H1 (cell line): ENCODE results near the gene KRT76. TPM values are rescaled to one million over a fixed set of nuclear protein-coding genes. Genes with fewer than 3 reads are reported as not detected.

Source experiments
- CTCF ChIA-PET: fragments of 300-600 bp; sonication (Branson Sonifier 250); formaldehyde crosslinking; loops from one replicate; lab custom pipeline; 2021; ENCODE audit not compliant: partially characterized antibody; lab: Charles Lee
- POLR2A ChIA-PET: fragments of 300-600 bp; sonication (Branson Sonifier 250); formaldehyde crosslinking; loops from one replicate; lab custom pipeline; 2021; ENCODE audit warnings: inconsistent platforms; ENCODE audit not compliant: partially characterized antibody; lab: Charles Lee
- DNase-seq, 2 experiments: peaks; one replicate each; pipeline versions ENCODE4 v3.0.0 to v3.0.0-alpha.2; 2010 to 2022; ENCODE audit warnings: low spot score in 2 of 2, low read depth in 1 of 2, mixed read lengths in 1 of 2
- FAIRE-seq: peaks from 2 replicates; lab custom pipeline; 2011; peaks lifted over from hg19 to GRCh38; lab: Jason Lieb, UNC
- H2AFZ ChIP-seq: 2 replicates; pipeline ENCODE4 v1.8.1; 2012; ENCODE audit warnings: low read length, inconsistent platforms
- H2AK5ac ChIP-seq: 2 replicates; pipeline ENCODE4 v1.6.1; 2013; ENCODE audit warnings: low read depth, low read length
- H2BK120ac ChIP-seq: replicated peaks from 2 replicates; pipeline ENCODE3; 2013; ENCODE audit warnings: low read depth, low read length, inconsistent platforms
- H2BK12ac ChIP-seq: 2 replicates; pipeline ENCODE4 v1.6.1; 2013; ENCODE audit warnings: low read depth, low read length
- H2BK15ac ChIP-seq: 2 replicates; pipeline ENCODE4 v1.6.1; 2013; ENCODE audit warnings: low read length
- H2BK20ac ChIP-seq: 2 replicates; pipeline ENCODE4 v1.6.1; 2013; ENCODE audit warnings: low read length
- H2BK5ac ChIP-seq: 2 replicates; pipeline ENCODE4 v1.6.1; 2013; ENCODE audit warnings: low read depth, low read length
- H3K14ac ChIP-seq: 2 replicates; pipeline ENCODE4 v1.6.1; 2013; ENCODE audit warnings: inconsistent platforms; ENCODE audit not compliant: insufficient read length
- H3K18ac ChIP-seq: 2 replicates; pipeline ENCODE4 v1.6.1; 2013; ENCODE audit warnings: low read length; ENCODE audit errors: extremely low read depth
- H3K23ac ChIP-seq: 2 replicates; pipeline ENCODE4 v1.6.1; 2013; ENCODE audit warnings: inconsistent platforms; ENCODE audit not compliant: insufficient read length
- H3K23me2 ChIP-seq: 2 replicates; pipeline ENCODE4 v1.6.1; 2013; ENCODE audit warnings: low read depth, low read length
- H3K27ac ChIP-seq: 2 replicates; pipeline ENCODE4 v1.6.1; 2011; ENCODE audit warnings: low read depth, low read length, inconsistent platforms
- H3K27me3 ChIP-seq, 4 experiments: replicated peaks in 1 of 4; 1 replicate in 1 of 4; 2 replicates in 3 of 4; pipeline versions ENCODE4 v1.6.1 to v1.8.1; 2011 to 2013; ENCODE audit warnings: low read length in 3 of 4, mild to moderate bottlenecking in 3 of 4, inconsistent platforms in 2 of 4, mixed read lengths in 2 of 4, moderate library complexity in 1 of 4; ENCODE audit not compliant: control insufficient read depth in 3 of 4, insufficient read depth in 3 of 4; ENCODE audit errors: extremely low read depth in 1 of 4
- H3K36me3 ChIP-seq, 4 experiments: 2 replicates each; pipeline versions ENCODE4 v1.6.1 to v1.8.1; 2011 to 2013; ENCODE audit warnings: mild to moderate bottlenecking in 4 of 4, low read length in 3 of 4, moderate library complexity in 2 of 4, control low read depth in 1 of 4, inconsistent platforms in 1 of 4; ENCODE audit not compliant: insufficient read depth in 4 of 4, control insufficient read depth in 2 of 4
- H3K4ac ChIP-seq: replicated peaks from 2 replicates; pipeline ENCODE3; 2013; ENCODE audit warnings: low read length, low read depth, mixed read lengths, inconsistent platforms; ENCODE audit not compliant: insufficient read length
- H3K4me1 ChIP-seq, 4 experiments: replicated peaks in 1 of 4; 1 replicate in 1 of 4; 2 replicates in 3 of 4; pipeline versions ENCODE4 v1.6.1 to v1.8.1; 2011 to 2013; ENCODE audit warnings: low read length in 3 of 4, inconsistent platforms in 2 of 4, mixed read lengths in 1 of 4; ENCODE audit not compliant: insufficient read depth in 4 of 4, control insufficient read depth in 3 of 4
- H3K4me2 ChIP-seq, 2 experiments: 2 replicates each; pipeline versions ENCODE4 v1.6.1 to v1.8.1; 2011 to 2013; ENCODE audit warnings: low read depth in 2 of 2, low read length in 2 of 2, control low read depth in 1 of 2, inconsistent platforms in 1 of 2, mild to moderate bottlenecking in 1 of 2; ENCODE audit not compliant: insufficient read depth in 1 of 2
- H3K4me3 ChIP-seq, 4 experiments: fragments of 200-600, 300-600 bp in 1 of 4; sonication (generic), shearing (Covaris generic), sonication (Bioruptor Twin) in 1 of 4; 2 replicates each; pipeline versions ENCODE4 v1.5.1 to v1.8.1; 2011 to 2016; ENCODE audit warnings: low read length in 4 of 4, low read depth in 3 of 4, control low read depth in 2 of 4, inconsistent platforms in 2 of 4, mild to moderate bottlenecking in 2 of 4, mixed read lengths in 1 of 4, moderate library complexity in 1 of 4; ENCODE audit not compliant: insufficient read depth in 2 of 4; ENCODE audit errors: extremely low read depth in 1 of 4
- H3K56ac ChIP-seq: replicated peaks from 2 replicates; pipeline ENCODE3; 2013; ENCODE audit warnings: low read depth, mild to moderate bottlenecking, mixed read lengths, low read length, inconsistent platforms; ENCODE audit not compliant: insufficient read length
- H3K79me1 ChIP-seq: 2 replicates; pipeline ENCODE4 v1.6.1; 2013; ENCODE audit warnings: low read depth, low read length, control low read depth
- H3K79me2 ChIP-seq, 2 experiments: 2 replicates each; pipeline versions ENCODE4 v1.6.1 to v1.8.1; 2012 to 2013; ENCODE audit warnings: low read length in 2 of 2, mild to moderate bottlenecking in 2 of 2, inconsistent platforms in 1 of 2; ENCODE audit not compliant: insufficient read depth in 2 of 2, control insufficient read depth in 1 of 2
- H3K9ac ChIP-seq, 4 experiments: replicated peaks in 1 of 4; 1 replicate in 1 of 4; 2 replicates in 3 of 4; pipeline versions ENCODE4 v1.6.1 to v1.8.1; 2011 to 2013; ENCODE audit warnings: low read depth in 3 of 4, low read length in 3 of 4, control low read depth in 2 of 4, mild to moderate bottlenecking in 2 of 4, moderate library complexity in 2 of 4, inconsistent platforms in 1 of 4; ENCODE audit errors: extremely low read depth in 1 of 4
- H3K9me3 ChIP-seq, 2 experiments: 2 replicates each; pipeline versions ENCODE4 v1.6.1 to v1.8.1; 2012 to 2013; ENCODE audit warnings: mild to moderate bottlenecking in 2 of 2, moderate library complexity in 2 of 2, control low read depth in 1 of 2, inconsistent platforms in 1 of 2, low read depth in 1 of 2, low read length in 1 of 2, mixed read lengths in 1 of 2; ENCODE audit not compliant: insufficient read depth in 2 of 2
- H4K20me1 ChIP-seq, 2 experiments: replicated peaks in 1 of 2; 2 replicates each; pipeline versions ENCODE3 to v1.8.1; 2011 to 2013; ENCODE audit warnings: inconsistent platforms in 2 of 2, low read length in 2 of 2, mild to moderate bottlenecking in 1 of 2; ENCODE audit not compliant: insufficient read depth in 2 of 2, control insufficient read depth in 1 of 2
- H4K5ac ChIP-seq: 2 replicates; pipeline ENCODE4 v1.6.1; 2013; ENCODE audit warnings: low read length, low read depth, mixed read lengths, inconsistent platforms; ENCODE audit not compliant: insufficient read length
- H4K8ac ChIP-seq: 2 replicates; pipeline ENCODE4 v1.8.0; 2013; ENCODE audit warnings: mild to moderate bottlenecking, moderate library complexity, low read length, inconsistent platforms; ENCODE audit not compliant: insufficient read depth; ENCODE audit errors: extremely low read depth
- H4K91ac ChIP-seq: replicated peaks from 2 replicates; pipeline ENCODE3; 2013; ENCODE audit warnings: low read length, mixed read lengths, inconsistent platforms; ENCODE audit not compliant: insufficient read length
- CREB1 ChIP-seq: IDR thresholded peaks from 2 replicates; pipeline ENCODE4 v1.6.1; 2012; ENCODE audit warnings: inconsistent platforms
- NRF1 ChIP-seq: IDR thresholded peaks from 2 replicates; pipeline ENCODE4 v1.6.1; 2011; ENCODE audit warnings: mild to moderate bottlenecking, low read depth, low read length, improper control_type of control experiment
- SP1 ChIP-seq: IDR thresholded peaks from 2 replicates; pipeline ENCODE4 v1.6.1; 2011; ENCODE audit warnings: low read depth, low read length
- WGBS, 2 experiments: shearing (Covaris generic) in 1 of 2; methylation state at CpG; one replicate each; pipeline versions ENCODE4 v1.1.6 to v1.1.7; 2013 to 2015; ENCODE audit warnings: low lambda C conversion rate in 2 of 2, mixed read lengths in 2 of 2, inconsistent platforms in 1 of 2, low coverage in 1 of 2, missing lambda C conversion rate in 1 of 2; ENCODE audit not compliant: insufficient replicate concordance in 2 of 2, insufficient coverage in 1 of 2, insufficient read length in 1 of 2; ENCODE audit errors: extremely low coverage in 1 of 2, missing lambda C conversion rate in 1 of 2; 5-methylcytosine and 5-hydroxymethylcytosine counted together
- polyA plus RNA-seq, 7 experiments: library from polyadenylated mRNA; depleted of rRNA in 3 of 7; stranded (reverse) in 5 of 7; unstranded in 2 of 7; fragments of >200 nt in 5 of 7; fragments of 200-250 nt in 2 of 7; gene quantifications; 1 replicate in 5 of 7; 2 replicates in 1 of 7; 4 replicates in 1 of 7; pipeline versions ENCODE4 v1.2.1 to v1.2.3, GENCODE V29; 2011 to 2013; ENCODE audit warnings: missing spikeins in 2 of 7, mixed read lengths in 2 of 7
- total RNA-seq: library from RNA; stranded (reverse); fragmentation: NEBNext Ultra II Directional; extraction: Animal tissue kit (Norgen Biotek cat#: 25700); gene quantifications from 2 replicates; pipeline ENCODE4 v1.2.1, GENCODE V29; 2021

Gene KRT76
- total and polyA plus RNA-seq, 2 of the 8 experiments (the other 6 are each of a cell fraction or from before 2014, with no cell fraction given): not detected

GRCh38 chr12:52800259-52800917 is 23.2 kb upstream of the KRT76 start:
- Histone ChIP-seq H2BK12ac (no peak overlapping the region), H3K9me3 (no peaks in the 10 kb centered on the region; a peak in 1 of 4 replicates), H4K91ac (no peak overlapping the region), H2AFZ (no peak overlapping the region), H3K4ac (no peak overlapping the region), H3K79me1 (no peaks in the 10 kb centered on the region), H3K23ac (no peak overlapping the region), H3K14ac (no peak overlapping the region), H3K4me1 (peaks cover 0 to 14% (median 5%) of the 10 kb centered on the region in 4 experiments; a peak in 6 of 7 replicates), H3K79me2 (no peaks in the 10 kb centered on the region), H2BK20ac (0 out of 2 replicates have a peak overlapping the region, but pooled peaks have one; percentile 18), H3K23me2 (peaks cover 2% of the 10 kb centered on the region; the same call in 1 of the 2 replicates), H3K36me3 (no peaks in the 10 kb centered on the region), H3K4me2 (peak overlapping the region in 1 of 2 experiments; percentile 34; a peak in 1 of 4 replicates), H3K9ac (no peak overlapping the region), H3K27me3 (no peaks in the 10 kb centered on the region), H4K5ac (no peak overlapping the region), H4K20me1 (no peaks in the 10 kb centered on the region), H2BK5ac (no peak overlapping the region; the same call in 1 of the 2 replicates), H3K27ac (no peak overlapping the region), H2AK5ac (no peak overlapping the region), H4K8ac (no peak overlapping the region), H3K4me3 (no peak overlapping the region), H2BK120ac (no peak overlapping the region), H3K56ac (no peak overlapping the region), H3K18ac (no peak overlapping the region), H2BK15ac (no peak overlapping the region)
- DNase-seq: no peak
- 69% methylated on average over 1 of the region's 1 CpG; no CpG with 5 or more reads in 1 of the 2 experiments for WGBS, 2 experiments
- ChIA-PET POLR2A (no interaction called here), CTCF (interaction anchor here (0.5 to 3.3 kb wide), 8 partner anchors 9 to 545 kb away, joined by 3 to 20 read pairs (median 3); partner anchors contain the start of gene KRT4)
- FAIRE-seq: no peak
- no peak for TF ChIP-seq CREB1
- TF ChIP-seq SP1: no peak
- TF ChIP-seq NRF1: no peak
